GM18505 (cell line): ENCODE data around the gene S100A8.

Source experiments
- ATAC-seq: cut with Tn5 transposase; IDR thresholded peaks from one replicate; pipeline ENCODE4 v1.9.1; 2021; ENCODE audit not compliant: unreplicated experiment
- POLR2A ChIP-seq: IDR thresholded peaks from 4 replicates; pipeline ENCODE4 v1.6.1; 2011; ENCODE audit warnings: borderline replicate concordance; ENCODE audit not compliant: insufficient read depth, insufficient read length; ENCODE audit errors: extremely low read depth

Gene S100A8

GRCh38 chr1:153371231-153371630 is 19.6 kb downstream of the S100A8 start:
- TF ChIP-seq POLR2A: no peak
- ATAC-seq: no peak

GRCh38 chr1:153370146-153370545 is 20.7 kb downstream of the S100A8 start:
- ATAC-seq: no peak
- no peak for TF ChIP-seq POLR2A

- no peak for TF ChIP-seq POLR2A
- ATAC-seq: no peak
Observed at GRCh38 chr1:153368495-153368894, 22.4 kb downstream of the S100A8 start.

- TF ChIP-seq POLR2A: no peak
- ATAC-seq: no peak
Observed at GRCh38 chr1:153367090-153367489, 23.8 kb downstream of the S100A8 start.

- TF ChIP-seq POLR2A: no peak
- ATAC-seq: no peak
Observed at GRCh38 chr1:153366261-153366660, 24.6 kb downstream of the S100A8 start.

GRCh38 chr1:153365696-153366095 is 25.2 kb downstream of the S100A8 start:
- no peak for ATAC-seq
- no peak for TF ChIP-seq POLR2A

- TF ChIP-seq POLR2A: no peak
- ATAC-seq: no peak
Observed at GRCh38 chr1:153364766-153365666, 25.9 kb downstream of the S100A8 start.

- TF ChIP-seq POLR2A: no peak
- no peak for ATAC-seq
Observed at GRCh38 chr1:153364156-153364555, 26.7 kb downstream of the S100A8 start.

GRCh38 chr1:153363641-153364040 is 27.2 kb downstream of the S100A8 start:
- TF ChIP-seq POLR2A: no peak
- no peak for ATAC-seq

- TF ChIP-seq POLR2A: no peak
- no peak for ATAC-seq
Observed at GRCh38 chr1:153362187-153362775, 28.6 kb downstream of the S100A8 start.

GRCh38 chr1:153361480-153362109 is 29.3 kb downstream of the S100A8 start:
- no peak for ATAC-seq
- no peak for TF ChIP-seq POLR2A

- no peak for TF ChIP-seq POLR2A
- no peak for ATAC-seq
Observed at GRCh38 chr1:153360592-153361479, 30.0 kb downstream of the S100A8 start.

GRCh38 chr1:153360190-153360589 is 30.7 kb downstream of the S100A8 start:
- no peak for TF ChIP-seq POLR2A

GRCh38 chr1:153359241-153359640 is 31.6 kb downstream of the S100A8 start:
- ATAC-seq: no peak
- TF ChIP-seq POLR2A: no peak

More at GRCh38 chr1:153360190-153360589, 30.7 kb downstream of the S100A8 start:
- no peak for ATAC-seq

- ATAC-seq: no peak
Observed at GRCh38 chr1:153358691-153358975, 32.2 kb downstream of the S100A8 start.

More at GRCh38 chr1:153358691-153358975, 32.2 kb downstream of the S100A8 start:
- TF ChIP-seq POLR2A: no peak
